H9 (cell line): ENCODE measurements around the gene NDUFB3. TPM values are rescaled to one million over a fixed set of nuclear protein-coding genes. Genes with fewer than 3 reads are reported as not detected.

Experiments
- DNase-seq: peaks from one replicate; pipeline ENCODE4 v3.0.0-alpha.2; 2017
- H2AFZ ChIP-seq: one replicate; pipeline ENCODE4 v1.6.1; 2013; ENCODE audit warnings: mild to moderate bottlenecking, low read length, control low read depth, moderate library complexity
- H2AK5ac ChIP-seq: 2 replicates; pipeline ENCODE4 v1.6.1; 2013; ENCODE audit warnings: low read length, control low read depth, mixed read lengths; ENCODE audit not compliant: insufficient read length
- H2BK120ac ChIP-seq: one replicate; pipeline ENCODE4 v1.6.1; 2013; ENCODE audit warnings: low read depth, mild to moderate bottlenecking, low read length, control low read depth, inconsistent platforms; ENCODE audit not compliant: poor library complexity, severe bottlenecking
- H2BK12ac ChIP-seq: 2 replicates; pipeline ENCODE4 v1.6.1; 2013; ENCODE audit warnings: low read length, control low read depth, mixed read lengths, low read depth; ENCODE audit not compliant: insufficient read length
- H2BK15ac ChIP-seq: 2 replicates; pipeline ENCODE4 v1.6.1; 2013; ENCODE audit warnings: low read depth, low read length, control low read depth
- H2BK20ac ChIP-seq: one replicate; pipeline ENCODE4 v1.6.1; 2013; ENCODE audit warnings: low read depth, mild to moderate bottlenecking, low read length, control low read depth, inconsistent platforms; ENCODE audit not compliant: poor library complexity, severe bottlenecking
- H2BK5ac ChIP-seq: 2 replicates; pipeline ENCODE4 v1.6.1; 2013; ENCODE audit warnings: low read length, control low read depth, mixed read lengths; ENCODE audit not compliant: insufficient read length
- H3K14ac ChIP-seq: 2 replicates; pipeline ENCODE4 v1.6.1; 2013; ENCODE audit warnings: low read length, control low read depth; ENCODE audit not compliant: insufficient read depth
- H3K18ac ChIP-seq: 2 replicates; pipeline ENCODE4 v1.6.1; 2013; ENCODE audit warnings: low read depth, mild to moderate bottlenecking, mixed read lengths, low read length, control low read depth; ENCODE audit not compliant: insufficient read length
- H3K23ac ChIP-seq: 2 replicates; pipeline ENCODE4 v1.6.1; 2013; ENCODE audit warnings: low read length, control low read depth, mixed read lengths, low read depth; ENCODE audit not compliant: insufficient read length
- H3K23me2 ChIP-seq: 2 replicates; pipeline ENCODE4 v1.6.1; 2013; ENCODE audit warnings: low read depth, mild to moderate bottlenecking, mixed read lengths, low read length, control low read depth; ENCODE audit not compliant: insufficient read length, poor library complexity, severe bottlenecking
- H3K27ac ChIP-seq: 2 replicates; pipeline ENCODE4 v1.5.1; 2013; ENCODE audit warnings: low read length, control low read depth, mixed read lengths, low read depth; ENCODE audit not compliant: insufficient read length
- H3K27me3 ChIP-seq: 2 replicates; pipeline ENCODE4 v1.6.1; 2013; ENCODE audit warnings: low read length, control low read depth, inconsistent platforms; ENCODE audit not compliant: insufficient read depth
- H3K4ac ChIP-seq: 2 replicates; pipeline ENCODE4 v1.6.1; 2013; ENCODE audit warnings: low read depth, mild to moderate bottlenecking, control low read depth, inconsistent platforms, low read length, moderate library complexity
- H3K4me1 ChIP-seq: 2 replicates; pipeline ENCODE4 v1.6.1; 2013; ENCODE audit warnings: low read length, control low read depth, inconsistent platforms; ENCODE audit not compliant: insufficient read depth
- H3K4me2 ChIP-seq: 2 replicates; pipeline ENCODE4 v1.6.1; 2013; ENCODE audit warnings: low read length, control low read depth, mixed read lengths; ENCODE audit not compliant: insufficient read length, insufficient read depth
- H3K56ac ChIP-seq: 2 replicates; pipeline ENCODE4 v1.6.1; 2013; ENCODE audit warnings: low read depth, mild to moderate bottlenecking, mixed read lengths, low read length, control low read depth; ENCODE audit not compliant: insufficient read length
- H3K79me1 ChIP-seq: 2 replicates; pipeline ENCODE4 v1.6.1; 2013; ENCODE audit warnings: low read depth, mild to moderate bottlenecking, moderate library complexity, low read length, control low read depth, inconsistent platforms; ENCODE audit not compliant: insufficient read depth, poor library complexity, severe bottlenecking
- H3K79me2 ChIP-seq: 2 replicates; pipeline ENCODE4 v1.6.1; 2013; ENCODE audit warnings: low read length, control low read depth, inconsistent platforms; ENCODE audit not compliant: insufficient read depth
- H3K9ac ChIP-seq: 2 replicates; pipeline ENCODE4 v1.6.1; 2013; ENCODE audit warnings: low read length, control low read depth, mixed read lengths; ENCODE audit not compliant: insufficient read length; ENCODE audit errors: extremely low read depth
- H3K9me3 ChIP-seq: one replicate; pipeline ENCODE4 v1.6.1; 2013; ENCODE audit warnings: low read depth, low read length, inconsistent platforms; ENCODE audit not compliant: control insufficient read depth
- H3T11ph ChIP-seq: one replicate; pipeline ENCODE4 v1.6.1; 2013; ENCODE audit warnings: mild to moderate bottlenecking, low read length, control low read depth, inconsistent platforms
- H4K20me1 ChIP-seq: one replicate; pipeline ENCODE4 v1.6.1; 2013; ENCODE audit not compliant: control insufficient read depth, insufficient read length, insufficient read depth
- H4K5ac ChIP-seq: 2 replicates; pipeline ENCODE4 v1.6.1; 2013; ENCODE audit warnings: low read depth, mild to moderate bottlenecking, mixed read lengths, low read length, control low read depth; ENCODE audit not compliant: insufficient read length
- H4K8ac ChIP-seq: replicated peaks from 2 replicates; pipeline ENCODE4 v1.6.1; 2013; ENCODE audit warnings: low read length, control low read depth, mixed read lengths, low read depth; ENCODE audit not compliant: insufficient read length
- H4K91ac ChIP-seq: 2 replicates; pipeline ENCODE4 v1.6.1; 2013; ENCODE audit warnings: low read depth, mild to moderate bottlenecking, moderate library complexity, mixed read lengths, low read length, control low read depth; ENCODE audit not compliant: insufficient read length
- H3K27ac Mint-ChIP-seq, 3 experiments: 2 replicates in 2 of 3; 3 replicates in 1 of 3; pipeline ENCODE4 v1.8.0; 2020 to 2021; ENCODE audit warnings: mixed read lengths in 3 of 3, mild to moderate bottlenecking in 1 of 3, moderate library complexity in 1 of 3
- H3K27me3 Mint-ChIP-seq: 2 replicates; pipeline ENCODE4 v1.8.0; 2021; ENCODE audit warnings: low read depth, mild to moderate bottlenecking, moderate library complexity, mixed read lengths
- H3K36me3 Mint-ChIP-seq, 3 experiments: 2 replicates in 2 of 3; 3 replicates in 1 of 3; pipeline ENCODE4 v1.8.0; 2020 to 2021; ENCODE audit warnings: low read depth in 3 of 3, mixed read lengths in 3 of 3; ENCODE audit not compliant: insufficient read depth in 1 of 3
- H3K4me1 Mint-ChIP-seq, 2 experiments: 2 replicates each; pipeline ENCODE4 v1.8.0; 2020; ENCODE audit warnings: mixed read lengths in 2 of 2
- H3K4me3 Mint-ChIP-seq, 2 experiments: 2 replicates in 1 of 2; 3 replicates in 1 of 2; pipeline ENCODE4 v1.8.0; 2020 to 2021; ENCODE audit warnings: mild to moderate bottlenecking in 2 of 2, mixed read lengths in 2 of 2, moderate library complexity in 1 of 2
- H3K9me3 Mint-ChIP-seq, 2 experiments: 2 replicates in 1 of 2; 3 replicates in 1 of 2; pipeline ENCODE4 v1.8.0; 2020; ENCODE audit warnings: mild to moderate bottlenecking in 2 of 2, mixed read lengths in 2 of 2, moderate library complexity in 1 of 2
- WGBS: extraction: QIAGEN DNeasy Blood & Tissue Kit; methylation state at CpG from one replicate; pipeline ENCODE4 v1.1.7; 2013; ENCODE audit warnings: missing lambda C conversion rate, low lambda C conversion rate, mixed read lengths; ENCODE audit not compliant: insufficient read length; ENCODE audit errors: extremely low coverage; 5-methylcytosine and 5-hydroxymethylcytosine counted together
- total RNA-seq: library from RNA; stranded (reverse); gene quantifications from 2 replicates; pipeline ENCODE4 v1.2.1, GENCODE V29; 2021
- TF ChIP-seq, protein P1 (sequence below): fragments of 200-600 bp; sonication (generic); conservative IDR thresholded peaks from 3 replicates; pipeline ENCODE4 v1.8.0; 2021; ENCODE audit warnings: antibody characterized with exemption, mild to moderate bottlenecking

Gene NDUFB3
- total RNA-seq, 1 experiment from 2014 or later, result 59.6 TPM

DNA sequence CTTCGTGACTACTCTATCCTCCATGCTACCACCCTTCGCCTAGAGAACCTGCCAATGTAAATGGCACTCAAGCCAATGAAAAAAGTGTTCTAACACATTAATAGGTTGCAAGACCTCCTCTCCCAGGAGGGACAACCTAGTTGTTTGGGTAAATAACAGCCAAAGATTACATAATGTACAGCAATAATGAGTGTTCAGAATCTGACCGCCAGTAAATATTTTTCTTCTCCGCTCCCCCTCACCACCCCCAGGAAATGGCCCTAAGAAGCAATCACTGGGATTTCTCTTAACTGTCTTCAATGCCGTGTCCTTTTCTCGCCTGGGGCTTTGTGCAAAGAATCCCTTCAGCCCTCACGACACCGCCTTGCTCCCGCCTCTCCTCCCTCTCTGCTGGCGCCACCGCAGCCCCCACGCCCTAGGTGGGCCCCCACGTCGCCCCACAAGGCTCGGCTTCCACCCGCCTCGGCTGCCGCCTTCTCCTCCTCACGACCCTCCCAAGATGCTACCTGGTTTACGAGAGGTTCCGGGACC is 788 bp upstream of the NDUFB3 start:
- no peak overlapping the region for H3T11ph ChIP-seq
- no peak overlapping the region for H3K14ac ChIP-seq
- peaks cover 13 to 28% of the 10 kb centered on the region in 2 experiments for H3K4me1 Mint-ChIP-seq
- H2BK5ac ChIP-seq, result no peak overlapping the region
- no peaks in the 10 kb centered on the region for H4K20me1 ChIP-seq
- peaks cover 5% of the 10 kb centered on the region for H3K23me2 ChIP-seq
- no peak overlapping the region for H2BK15ac ChIP-seq
- no peak overlapping the region for H3K27ac ChIP-seq
- no peak overlapping the region for H2BK120ac ChIP-seq
- H3K4me1 ChIP-seq, result no peaks in the 10 kb centered on the region
- H3K27ac Mint-ChIP-seq, result peak overlapping the region; percentile 97 to 99 (median 97); a peak in 6 of 7 replicates
- no peak overlapping the region for H2AFZ ChIP-seq
- H4K5ac ChIP-seq, result no peak overlapping the region
- DNase-seq, result no peak
- H4K8ac ChIP-seq, result no peak overlapping the region
- no peak overlapping the region for H3K23ac ChIP-seq
- H3K56ac ChIP-seq, result no peak overlapping the region
- no peaks in the 10 kb centered on the region for H3K36me3 Mint-ChIP-seq
- H2BK20ac ChIP-seq, result no peak overlapping the region
- TF ChIP-seq, protein P1, sequence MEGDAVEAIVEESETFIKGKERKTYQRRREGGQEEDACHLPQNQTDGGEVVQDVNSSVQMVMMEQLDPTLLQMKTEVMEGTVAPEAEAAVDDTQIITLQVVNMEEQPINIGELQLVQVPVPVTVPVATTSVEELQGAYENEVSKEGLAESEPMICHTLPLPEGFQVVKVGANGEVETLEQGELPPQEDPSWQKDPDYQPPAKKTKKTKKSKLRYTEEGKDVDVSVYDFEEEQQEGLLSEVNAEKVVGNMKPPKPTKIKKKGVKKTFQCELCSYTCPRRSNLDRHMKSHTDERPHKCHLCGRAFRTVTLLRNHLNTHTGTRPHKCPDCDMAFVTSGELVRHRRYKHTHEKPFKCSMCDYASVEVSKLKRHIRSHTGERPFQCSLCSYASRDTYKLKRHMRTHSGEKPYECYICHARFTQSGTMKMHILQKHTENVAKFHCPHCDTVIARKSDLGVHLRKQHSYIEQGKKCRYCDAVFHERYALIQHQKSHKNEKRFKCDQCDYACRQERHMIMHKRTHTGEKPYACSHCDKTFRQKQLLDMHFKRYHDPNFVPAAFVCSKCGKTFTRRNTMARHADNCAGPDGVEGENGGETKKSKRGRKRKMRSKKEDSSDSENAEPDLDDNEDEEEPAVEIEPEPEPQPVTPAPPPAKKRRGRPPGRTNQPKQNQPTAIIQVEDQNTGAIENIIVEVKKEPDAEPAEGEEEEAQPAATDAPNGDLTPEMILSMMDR, result no peak
- H2BK12ac ChIP-seq, result no peak overlapping the region
- no peak overlapping the region for H4K91ac ChIP-seq
- WGBS, result no CpG with 5 or more reads among the region's 21 CpGs
- no peak overlapping the region for H3K18ac ChIP-seq
- no peaks in the 10 kb centered on the region; a peak in 1 of 5 replicates for H3K9me3 Mint-ChIP-seq
- H2AK5ac ChIP-seq, result no peak overlapping the region
- peaks cover 3% of the 10 kb centered on the region; the same call in 1 of the 2 replicates for H3K79me2 ChIP-seq
- peak overlapping the region; percentile 90 to 96 for H3K4me3 Mint-ChIP-seq
- H3K79me1 ChIP-seq, result no peaks in the 10 kb centered on the region
- H3K27me3 Mint-ChIP-seq, result peaks cover 1% of the 10 kb centered on the region; the same call in 1 of the 2 replicates
- H3K9me3 ChIP-seq, result no peaks in the 10 kb centered on the region
- H3K27me3 ChIP-seq, result no peaks in the 10 kb centered on the region
- peak overlapping the region; percentile 70 for H3K4me2 ChIP-seq
- peak overlapping the region; percentile 42 for H3K9ac ChIP-seq
- no peak overlapping the region for H3K4ac ChIP-seq
